GM23338 (cell line): ENCODE results near the gene C15orf61.

Experiments used
- EZH2 ChIP-seq: fragments of 200-600 bp; sonication (generic); IDR thresholded peaks from one replicate; pipeline ENCODE4 v1.8.0; 2017; ENCODE audit warnings: antibody characterized with exemption, mild to moderate bottlenecking, low read depth; ENCODE audit not compliant: unreplicated experiment
- EZH2phosphoT487 ChIP-seq: fragments of 200-600 bp; sonication (generic); IDR thresholded peaks from one replicate; pipeline ENCODE4 v1.8.1; 2018; ENCODE audit warnings: antibody characterized with exemption; ENCODE audit not compliant: unreplicated experiment
- POLR2AphosphoS5 ChIP-seq: IDR thresholded peaks from 2 replicates; pipeline ENCODE4 v1.6.1; 2016; ENCODE audit warnings: antibody characterized with exemption, low read depth
- TF ChIP-seq, protein P1 (sequence below): IDR thresholded peaks from one replicate; pipeline ENCODE4 v1.6.1; 2018; ENCODE audit warnings: antibody characterized with exemption; ENCODE audit not compliant: unreplicated experiment
- TF ChIP-seq, protein P2 (sequence below), 2 experiments: fragments of 200-600 bp in 1 of 2; sonication (generic) in 1 of 2; conservative IDR thresholded peaks; 2 replicates each; pipeline versions ENCODE4 v1.5.1 to v1.6.1; 2016 to 2017; ENCODE audit warnings: antibody characterized with exemption in 2 of 2, low read depth in 2 of 2, mild to moderate bottlenecking in 2 of 2, moderate library complexity in 1 of 2

DNA sequence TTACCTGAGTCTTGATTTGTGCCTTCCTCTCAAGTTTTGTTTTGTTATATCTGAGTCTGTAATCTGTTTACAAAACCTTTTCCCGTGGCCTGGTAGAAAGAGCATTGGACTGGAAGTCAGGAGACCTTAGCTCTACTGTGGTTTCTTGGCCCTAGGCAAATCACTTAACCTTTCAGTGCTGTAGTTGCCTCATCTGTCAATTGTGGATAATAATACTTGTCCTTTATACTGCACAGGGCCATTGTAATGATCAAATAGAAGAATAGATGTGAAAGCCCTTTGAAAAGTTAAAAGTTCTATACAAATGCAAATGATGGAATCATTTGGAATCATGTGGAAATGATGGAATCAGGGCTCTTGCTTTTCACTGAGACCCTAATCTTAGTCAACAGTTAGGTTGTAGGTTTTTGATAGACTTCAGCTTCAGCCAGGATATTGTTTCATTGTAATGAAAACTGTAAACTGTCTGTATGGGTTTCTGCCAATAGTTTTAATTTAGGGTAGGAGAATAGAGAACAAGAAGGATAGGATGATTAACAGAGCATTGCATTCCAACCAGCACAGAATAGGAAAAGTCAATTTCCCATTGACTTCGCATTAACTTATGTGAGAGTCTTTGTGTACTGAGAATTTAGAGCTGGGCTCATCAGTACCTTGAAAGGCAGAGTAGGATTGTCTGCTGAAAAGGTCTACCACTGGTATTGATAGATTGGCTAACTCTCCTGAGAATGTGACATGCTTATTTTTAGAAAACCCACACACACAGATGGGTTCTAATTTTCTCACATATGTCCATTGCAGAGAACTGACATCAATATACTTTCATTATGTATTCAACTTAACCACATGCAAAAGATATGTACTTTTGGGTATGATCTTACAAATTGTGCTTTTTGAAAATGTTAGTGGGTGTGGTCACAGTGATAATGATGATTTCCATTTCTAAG lies 43.4 kb downstream of the C15orf61 start:
- TF ChIP-seq EZH2 (no peak), POLR2AphosphoS5 (no peak), EZH2phosphoT487 (no peak)
- TF ChIP-seq, protein P1, sequence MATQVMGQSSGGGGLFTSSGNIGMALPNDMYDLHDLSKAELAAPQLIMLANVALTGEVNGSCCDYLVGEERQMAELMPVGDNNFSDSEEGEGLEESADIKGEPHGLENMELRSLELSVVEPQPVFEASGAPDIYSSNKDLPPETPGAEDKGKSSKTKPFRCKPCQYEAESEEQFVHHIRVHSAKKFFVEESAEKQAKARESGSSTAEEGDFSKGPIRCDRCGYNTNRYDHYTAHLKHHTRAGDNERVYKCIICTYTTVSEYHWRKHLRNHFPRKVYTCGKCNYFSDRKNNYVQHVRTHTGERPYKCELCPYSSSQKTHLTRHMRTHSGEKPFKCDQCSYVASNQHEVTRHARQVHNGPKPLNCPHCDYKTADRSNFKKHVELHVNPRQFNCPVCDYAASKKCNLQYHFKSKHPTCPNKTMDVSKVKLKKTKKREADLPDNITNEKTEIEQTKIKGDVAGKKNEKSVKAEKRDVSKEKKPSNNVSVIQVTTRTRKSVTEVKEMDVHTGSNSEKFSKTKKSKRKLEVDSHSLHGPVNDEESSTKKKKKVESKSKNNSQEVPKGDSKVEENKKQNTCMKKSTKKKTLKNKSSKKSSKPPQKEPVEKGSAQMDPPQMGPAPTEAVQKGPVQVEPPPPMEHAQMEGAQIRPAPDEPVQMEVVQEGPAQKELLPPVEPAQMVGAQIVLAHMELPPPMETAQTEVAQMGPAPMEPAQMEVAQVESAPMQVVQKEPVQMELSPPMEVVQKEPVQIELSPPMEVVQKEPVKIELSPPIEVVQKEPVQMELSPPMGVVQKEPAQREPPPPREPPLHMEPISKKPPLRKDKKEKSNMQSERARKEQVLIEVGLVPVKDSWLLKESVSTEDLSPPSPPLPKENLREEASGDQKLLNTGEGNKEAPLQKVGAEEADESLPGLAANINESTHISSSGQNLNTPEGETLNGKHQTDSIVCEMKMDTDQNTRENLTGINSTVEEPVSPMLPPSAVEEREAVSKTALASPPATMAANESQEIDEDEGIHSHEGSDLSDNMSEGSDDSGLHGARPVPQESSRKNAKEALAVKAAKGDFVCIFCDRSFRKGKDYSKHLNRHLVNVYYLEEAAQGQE = no peak
- TF ChIP-seq, protein P2, sequence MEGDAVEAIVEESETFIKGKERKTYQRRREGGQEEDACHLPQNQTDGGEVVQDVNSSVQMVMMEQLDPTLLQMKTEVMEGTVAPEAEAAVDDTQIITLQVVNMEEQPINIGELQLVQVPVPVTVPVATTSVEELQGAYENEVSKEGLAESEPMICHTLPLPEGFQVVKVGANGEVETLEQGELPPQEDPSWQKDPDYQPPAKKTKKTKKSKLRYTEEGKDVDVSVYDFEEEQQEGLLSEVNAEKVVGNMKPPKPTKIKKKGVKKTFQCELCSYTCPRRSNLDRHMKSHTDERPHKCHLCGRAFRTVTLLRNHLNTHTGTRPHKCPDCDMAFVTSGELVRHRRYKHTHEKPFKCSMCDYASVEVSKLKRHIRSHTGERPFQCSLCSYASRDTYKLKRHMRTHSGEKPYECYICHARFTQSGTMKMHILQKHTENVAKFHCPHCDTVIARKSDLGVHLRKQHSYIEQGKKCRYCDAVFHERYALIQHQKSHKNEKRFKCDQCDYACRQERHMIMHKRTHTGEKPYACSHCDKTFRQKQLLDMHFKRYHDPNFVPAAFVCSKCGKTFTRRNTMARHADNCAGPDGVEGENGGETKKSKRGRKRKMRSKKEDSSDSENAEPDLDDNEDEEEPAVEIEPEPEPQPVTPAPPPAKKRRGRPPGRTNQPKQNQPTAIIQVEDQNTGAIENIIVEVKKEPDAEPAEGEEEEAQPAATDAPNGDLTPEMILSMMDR (conservative IDR thresholded peaks at IDR 0.05; ENCODE audit: low read depth in 2 of 2) = no peak
